T-helper 1 cell treated with Interleukin-12 subunit alpha and Interleukin-12 subunit beta and Interleukin-4 antibody, amounts not matched to agents 30 μg/mL and 1 μg/mL, for 36 hours (primary cell): ENCODE data around the gene TPCN2.

Experiments
- H3K27ac Mint-ChIP-seq: one replicate; pipeline ENCODE4 v1.8.0; 2021; ENCODE audit warnings: mild to moderate bottlenecking, mixed read lengths
- H3K27me3 Mint-ChIP-seq: one replicate; pipeline ENCODE4 v1.8.0; 2021; ENCODE audit warnings: low read depth, mixed read lengths
- H3K36me3 Mint-ChIP-seq: one replicate; pipeline ENCODE4 v1.8.0; 2021; ENCODE audit warnings: low read depth, mixed read lengths
- H3K4me1 Mint-ChIP-seq: one replicate; pipeline ENCODE4 v1.8.0; 2021; ENCODE audit warnings: low read depth, mixed read lengths
- H3K4me3 Mint-ChIP-seq: one replicate; pipeline ENCODE4 v1.8.0; 2021; ENCODE audit warnings: mild to moderate bottlenecking, moderate library complexity, mixed read lengths
- H3K9me3 Mint-ChIP-seq: one replicate; pipeline ENCODE4 v1.8.0; 2021; ENCODE audit warnings: mixed read lengths

Gene TPCN2

DNA sequence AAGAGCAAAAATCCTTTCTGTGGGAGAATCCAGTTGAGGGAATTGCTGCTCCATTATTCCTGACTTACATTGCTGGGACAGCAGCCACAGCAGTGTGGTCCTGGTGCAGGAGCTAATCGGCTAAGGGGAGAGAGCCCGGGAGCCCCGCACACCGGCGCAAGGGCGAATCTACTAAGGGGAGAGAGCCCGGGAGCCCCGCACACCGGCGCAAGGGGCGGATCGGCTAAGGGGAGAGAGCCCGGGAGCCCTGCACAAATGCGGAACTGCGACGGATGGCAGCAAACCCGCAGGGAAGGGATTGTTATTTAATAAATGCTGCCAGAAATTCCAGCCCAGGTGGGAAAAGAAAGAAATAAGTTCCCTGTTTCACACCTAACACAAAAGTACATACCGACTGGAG is 43.5 kb downstream of the TPCN2 start:
- Mint-ChIP-seq H3K4me3 (no peak overlapping the region), H3K4me1 (no peaks in the 10 kb centered on the region), H3K36me3 (peaks cover 12% of the 10 kb centered on the region), H3K27ac (no peak overlapping the region), H3K9me3 (no peaks in the 10 kb centered on the region), H3K27me3 (no peaks in the 10 kb centered on the region)

DNA sequence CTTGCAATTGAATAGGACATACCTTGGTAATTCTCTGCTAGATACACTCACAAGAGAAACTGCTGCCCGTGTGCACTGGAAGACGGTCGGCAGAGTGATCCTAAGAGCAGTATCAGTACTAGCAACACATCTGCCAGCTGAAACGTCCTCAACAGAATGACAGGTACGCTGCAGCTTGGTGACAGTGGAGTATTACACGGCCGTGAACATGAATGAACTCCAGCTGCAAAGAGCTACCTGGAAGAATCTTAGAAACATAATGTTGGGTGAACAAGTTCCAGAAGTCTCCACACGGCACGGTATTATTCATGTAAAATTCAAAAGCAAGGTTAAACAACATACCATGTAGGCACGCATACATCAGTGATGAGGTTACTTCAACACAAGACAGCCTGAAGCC is 44.4 kb downstream of the TPCN2 start:
- H3K9me3 Mint-ChIP-seq = no peaks in the 10 kb centered on the region
- no peaks in the 10 kb centered on the region for H3K4me1 Mint-ChIP-seq
- no peaks in the 10 kb centered on the region for H3K27me3 Mint-ChIP-seq
- H3K27ac Mint-ChIP-seq = no peak overlapping the region
- H3K36me3 Mint-ChIP-seq = peaks cover 12% of the 10 kb centered on the region
- no peak overlapping the region for H3K4me3 Mint-ChIP-seq

DNA sequence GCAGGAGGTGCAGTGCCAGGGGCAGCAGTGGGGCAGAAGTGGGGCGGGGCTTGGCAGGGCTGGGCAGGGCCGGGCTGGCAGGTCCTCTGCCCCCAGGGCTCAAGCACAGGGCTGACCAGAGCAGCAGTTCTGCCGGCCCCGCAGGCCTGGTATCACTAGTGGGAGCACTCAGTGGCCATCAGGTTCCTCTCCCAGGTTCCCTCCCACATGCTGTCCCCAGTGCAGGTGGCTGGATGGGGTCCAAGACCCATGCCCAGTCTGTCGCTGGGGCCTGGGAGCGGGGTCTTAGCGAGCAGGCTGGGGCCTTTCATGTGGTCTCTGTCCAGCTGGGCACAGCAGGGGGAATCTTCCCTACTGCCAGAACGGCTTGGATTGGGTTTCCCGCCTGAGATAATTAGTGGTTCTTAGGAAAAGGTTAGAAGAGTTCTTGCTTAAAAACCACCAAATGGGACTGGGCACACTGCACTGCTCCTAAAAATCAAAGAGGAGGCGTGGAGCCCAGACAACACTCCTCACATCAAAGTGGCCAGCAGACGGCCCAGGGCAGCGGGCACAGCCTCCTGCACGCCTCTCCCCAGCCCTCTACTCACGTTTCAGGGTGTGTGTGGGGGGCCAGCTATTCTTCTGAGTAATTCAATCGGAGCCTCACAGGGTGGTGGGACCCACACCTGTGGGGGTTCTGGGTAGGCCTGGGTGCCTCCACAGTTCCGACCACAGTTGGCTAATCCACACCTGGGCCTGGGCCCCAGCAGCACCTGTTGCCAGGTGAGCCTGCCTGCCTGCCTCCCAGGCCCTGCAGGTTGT is 45.6 kb downstream of the TPCN2 start:
- Mint-ChIP-seq H3K4me3 (no peak overlapping the region), H3K27ac (no peak overlapping the region), H3K36me3 (peaks cover 12% of the 10 kb centered on the region), H3K27me3 (no peaks in the 10 kb centered on the region), H3K9me3 (no peaks in the 10 kb centered on the region), H3K4me1 (no peaks in the 10 kb centered on the region)

DNA sequence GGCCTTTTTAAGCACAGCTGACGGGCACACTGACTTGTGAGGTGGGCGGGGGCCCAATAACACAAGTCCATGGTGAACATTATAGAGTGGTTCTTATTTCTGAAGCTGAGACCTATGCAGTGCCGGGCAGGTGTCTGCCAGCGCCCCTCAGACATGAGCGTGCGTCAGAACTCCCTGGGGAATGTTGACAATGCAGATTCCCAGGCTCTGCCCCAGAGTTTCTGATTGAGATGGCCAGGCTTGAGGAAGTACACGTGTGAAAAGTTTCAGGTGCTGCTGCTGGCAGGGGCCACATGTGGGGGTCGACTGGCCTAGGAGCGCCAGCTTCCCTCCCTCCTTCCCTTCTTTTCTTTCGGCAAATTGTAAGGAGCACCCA is 46.2 kb downstream of the TPCN2 start:
- Mint-ChIP-seq H3K4me3 (no peak overlapping the region), H3K27ac (no peak overlapping the region), H3K27me3 (no peaks in the 10 kb centered on the region), H3K4me1 (peaks cover 3% of the 10 kb centered on the region), H3K36me3 (peaks cover 11% of the 10 kb centered on the region), H3K9me3 (no peaks in the 10 kb centered on the region)

DNA sequence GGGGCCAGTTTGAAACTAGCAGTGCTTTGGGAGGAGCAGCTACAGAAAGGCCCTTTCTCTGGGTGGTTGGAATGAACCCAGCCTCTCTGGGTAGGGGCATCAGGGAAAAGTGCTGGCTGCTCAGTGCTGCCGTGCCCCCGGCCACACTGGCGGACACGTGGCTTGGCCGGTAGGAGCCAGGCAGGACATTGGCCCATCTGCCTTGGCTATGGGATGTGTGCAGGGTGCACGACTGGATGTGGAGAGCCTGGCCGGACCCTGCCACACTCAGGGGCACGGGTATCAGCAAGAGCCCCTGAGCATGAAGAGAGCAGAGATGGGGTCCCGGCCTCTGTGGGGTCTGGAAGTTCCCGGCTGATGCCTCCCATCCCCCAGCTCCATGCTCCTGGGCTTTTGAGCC is 46.6 kb downstream of the TPCN2 start:
- H3K27ac Mint-ChIP-seq = no peak overlapping the region

DNA sequence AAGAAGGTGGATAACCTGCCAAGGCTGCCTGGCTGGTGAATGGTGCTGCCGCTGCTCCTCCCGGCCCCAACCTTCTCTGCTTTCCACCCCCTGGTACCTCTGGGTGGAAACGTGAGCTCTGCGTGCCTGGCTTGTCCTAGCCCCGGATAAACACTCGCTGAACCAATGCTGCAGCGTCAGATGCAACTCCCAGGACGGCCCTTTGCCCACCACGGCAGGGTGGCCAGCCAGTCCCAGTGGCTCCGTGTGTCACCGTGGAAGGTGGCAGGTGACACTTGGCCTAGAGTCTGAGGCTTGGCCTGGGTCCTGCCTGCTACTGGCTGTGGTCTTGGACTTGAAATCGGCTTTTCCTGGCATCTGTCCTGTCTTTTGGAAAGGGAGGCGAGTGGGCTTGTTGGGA is 47.7 kb downstream of the TPCN2 start:
- Mint-ChIP-seq H3K9me3 (no peaks in the 10 kb centered on the region), H3K27ac (no peak overlapping the region), H3K36me3 (peaks cover 6% of the 10 kb centered on the region), H3K4me3 (no peak overlapping the region), H3K4me1 (peaks cover 3% of the 10 kb centered on the region), H3K27me3 (no peaks in the 10 kb centered on the region)

More for the DNA sequence above, 46.6 kb downstream of the TPCN2 start:
- H3K4me1 Mint-ChIP-seq = peaks cover 3% of the 10 kb centered on the region
- no peaks in the 10 kb centered on the region for H3K9me3 Mint-ChIP-seq
- no peaks in the 10 kb centered on the region for H3K27me3 Mint-ChIP-seq
- no peak overlapping the region for H3K4me3 Mint-ChIP-seq
- H3K36me3 Mint-ChIP-seq = peaks cover 8% of the 10 kb centered on the region

DNA sequence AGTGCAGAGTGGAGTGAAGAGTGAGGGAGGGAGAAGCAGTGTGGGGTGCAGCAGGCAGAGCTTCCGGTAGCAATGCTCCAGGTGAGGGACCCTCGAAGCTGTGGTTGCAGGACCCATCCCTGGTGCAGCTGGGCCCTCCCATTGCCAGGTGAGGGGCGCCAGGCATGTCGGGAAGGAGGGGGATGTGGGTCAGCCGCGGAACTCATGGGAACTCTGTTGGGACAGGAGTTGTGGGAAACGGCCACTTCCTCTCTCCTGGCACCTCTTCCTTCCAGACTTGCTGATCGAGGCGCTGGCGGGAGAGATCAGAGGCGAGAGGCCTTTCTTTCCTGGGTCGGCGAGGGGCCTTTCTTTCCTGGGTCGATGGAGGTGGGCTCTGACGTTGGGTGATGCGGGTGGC is 48.5 kb downstream of the TPCN2 start:
- no peak overlapping the region for H3K27ac Mint-ChIP-seq
- peaks cover 3% of the 10 kb centered on the region for H3K4me1 Mint-ChIP-seq
- peaks cover 2% of the 10 kb centered on the region for H3K36me3 Mint-ChIP-seq
- H3K9me3 Mint-ChIP-seq = no peaks in the 10 kb centered on the region
- H3K27me3 Mint-ChIP-seq = no peaks in the 10 kb centered on the region
- H3K4me3 Mint-ChIP-seq = no peak overlapping the region

DNA sequence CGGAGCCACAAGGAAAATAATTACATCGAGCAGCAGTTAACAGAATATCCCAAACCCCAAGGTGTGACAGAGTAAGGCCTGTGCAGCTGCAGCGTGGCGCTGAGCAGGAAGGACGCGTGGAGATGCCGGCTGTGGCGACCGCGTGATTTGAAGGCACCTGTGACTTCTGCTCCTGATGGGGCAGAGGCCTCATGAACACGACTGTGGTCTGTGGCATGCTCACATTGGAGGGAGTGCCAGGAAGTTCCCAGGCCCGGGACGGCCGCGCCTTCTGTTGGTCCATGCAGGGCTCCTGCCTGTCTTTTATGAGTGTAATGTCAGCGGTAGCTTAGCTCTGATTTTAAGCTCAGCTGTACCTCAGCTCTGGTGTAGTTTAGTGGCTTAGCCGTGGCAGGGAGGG is 50.4 kb downstream of the TPCN2 start:
- no peak overlapping the region for H3K27ac Mint-ChIP-seq
- no peak overlapping the region for H3K4me3 Mint-ChIP-seq
- H3K27me3 Mint-ChIP-seq = no peaks in the 10 kb centered on the region
- H3K4me1 Mint-ChIP-seq = peaks cover 3% of the 10 kb centered on the region
- H3K36me3 Mint-ChIP-seq = no peaks in the 10 kb centered on the region
- no peaks in the 10 kb centered on the region for H3K9me3 Mint-ChIP-seq

DNA sequence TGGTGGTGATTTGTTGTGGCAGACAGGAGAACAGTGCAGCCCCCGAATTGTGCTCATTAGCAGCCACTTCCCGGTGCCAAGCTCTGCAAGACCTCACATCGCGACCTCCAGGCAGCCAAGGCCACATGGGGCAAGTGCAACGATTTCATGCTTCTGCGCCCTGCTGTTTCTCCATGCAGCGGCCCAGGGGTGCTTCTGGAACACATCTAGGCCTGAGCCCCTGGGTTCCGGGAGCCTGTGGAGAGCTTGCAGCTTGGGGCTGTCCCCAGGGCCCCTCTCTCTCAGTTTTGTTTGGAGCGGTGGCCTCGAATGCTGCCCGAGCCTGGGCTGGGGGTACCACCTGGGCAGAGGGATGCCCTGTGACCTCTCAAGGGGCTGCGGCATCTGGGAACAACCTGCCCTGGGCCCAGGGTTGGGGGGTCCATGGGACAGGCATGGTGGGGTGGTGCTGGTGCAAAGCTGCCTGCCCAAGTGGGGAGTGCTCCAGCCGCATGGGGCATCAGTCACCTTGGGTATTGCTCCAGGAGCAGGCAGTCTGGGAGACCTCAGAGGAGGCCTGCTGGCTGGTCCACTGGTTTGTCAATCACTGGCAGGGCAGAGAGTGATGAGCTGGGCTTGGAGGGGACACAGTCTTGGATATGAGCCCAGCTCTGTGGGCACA is 51.9 kb downstream of the TPCN2 start:
- Mint-ChIP-seq H3K4me1 (peaks cover 3% of the 10 kb centered on the region), H3K27me3 (no peaks in the 10 kb centered on the region), H3K9me3 (no peaks in the 10 kb centered on the region), H3K36me3 (no peaks in the 10 kb centered on the region), H3K27ac (no peak overlapping the region), H3K4me3 (no peak overlapping the region)

DNA sequence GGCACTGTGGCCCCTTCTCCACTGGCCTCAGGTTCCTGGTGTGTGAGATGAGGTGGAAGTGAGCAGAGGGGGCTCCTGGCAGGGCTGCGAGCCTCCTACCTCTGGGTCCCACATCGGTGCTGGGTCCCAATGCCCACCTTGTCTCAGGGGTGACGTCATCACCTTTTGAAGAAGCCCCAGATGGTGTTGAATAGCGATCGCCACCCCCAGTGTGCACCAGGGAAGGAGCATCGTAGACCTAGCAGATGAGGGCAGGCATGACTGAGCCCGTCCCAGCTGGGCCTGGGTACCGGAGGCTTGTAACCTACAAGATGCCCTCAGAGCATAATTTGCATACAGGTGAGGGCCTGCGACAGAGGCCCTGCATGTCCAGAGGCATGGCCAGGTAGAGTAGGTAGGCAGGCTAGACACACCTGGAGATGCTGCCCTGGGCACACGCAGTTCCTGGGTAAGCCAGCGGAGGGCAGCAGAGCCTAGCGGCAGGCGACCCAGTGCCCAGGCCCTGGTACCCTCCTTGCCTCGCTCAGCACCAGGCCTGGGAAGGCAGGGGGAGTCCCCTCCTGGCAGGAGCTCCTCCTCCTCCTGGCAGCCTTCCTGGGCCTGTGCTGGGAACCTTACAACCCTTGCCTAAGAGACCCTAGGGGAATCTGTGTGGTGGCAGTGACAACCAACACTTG is 52.5 kb downstream of the TPCN2 start:
- H3K36me3 Mint-ChIP-seq = no peaks in the 10 kb centered on the region
- no peaks in the 10 kb centered on the region for H3K9me3 Mint-ChIP-seq
- peaks cover 3% of the 10 kb centered on the region for H3K4me1 Mint-ChIP-seq
- H3K27me3 Mint-ChIP-seq = no peaks in the 10 kb centered on the region
- H3K4me3 Mint-ChIP-seq = no peak overlapping the region
- no peak overlapping the region for H3K27ac Mint-ChIP-seq

DNA sequence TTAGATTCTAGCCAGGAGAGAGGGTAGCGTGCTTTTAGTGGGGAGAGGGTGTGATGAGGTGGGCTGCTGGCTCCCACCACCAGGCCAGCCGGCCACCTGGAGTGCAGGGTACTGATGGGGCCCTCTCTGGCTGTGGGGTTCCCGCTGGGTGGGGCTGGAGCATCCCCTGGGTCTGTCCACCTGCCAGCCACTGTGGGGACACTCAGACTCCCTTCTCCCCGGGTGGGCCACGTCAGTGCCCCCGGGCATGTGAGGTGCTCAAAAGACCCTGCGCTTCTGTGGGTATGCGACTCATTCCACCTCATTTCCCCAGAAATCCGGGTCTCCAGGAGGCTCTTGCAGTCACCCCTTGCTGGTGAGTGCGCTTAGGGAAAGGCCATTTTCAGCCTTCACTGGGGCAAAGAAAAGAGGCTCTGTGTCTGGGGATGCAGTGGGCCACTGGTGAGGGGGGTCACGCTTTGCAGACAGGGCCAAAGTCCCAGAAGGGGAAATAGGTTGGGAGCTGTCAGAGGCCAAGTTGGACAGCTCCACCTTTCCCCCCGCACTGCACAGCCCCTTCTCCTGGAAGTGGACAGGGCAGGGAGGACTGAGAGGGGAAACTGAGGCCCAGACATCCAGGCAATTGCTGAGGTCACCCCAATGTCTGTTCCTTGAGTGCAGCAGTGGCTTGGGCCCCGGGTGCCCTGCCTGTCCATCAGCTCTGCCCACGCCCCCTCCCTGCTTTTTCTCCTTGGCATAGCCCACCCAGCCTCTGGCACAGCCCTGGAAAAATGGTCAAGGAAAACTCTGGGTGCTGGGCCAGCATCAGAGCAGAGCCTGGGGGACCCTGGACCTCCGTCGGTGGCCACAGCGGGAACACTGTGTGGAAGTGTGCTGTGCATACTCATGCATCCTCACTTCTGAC is 53.3 kb downstream of the TPCN2 start:
- H3K27me3 Mint-ChIP-seq = no peaks in the 10 kb centered on the region
- H3K9me3 Mint-ChIP-seq = peaks cover 4% of the 10 kb centered on the region
- H3K36me3 Mint-ChIP-seq = no peaks in the 10 kb centered on the region
- no peak overlapping the region for H3K4me3 Mint-ChIP-seq
- H3K4me1 Mint-ChIP-seq = peaks cover 6% of the 10 kb centered on the region
- H3K27ac Mint-ChIP-seq = no peak overlapping the region

DNA sequence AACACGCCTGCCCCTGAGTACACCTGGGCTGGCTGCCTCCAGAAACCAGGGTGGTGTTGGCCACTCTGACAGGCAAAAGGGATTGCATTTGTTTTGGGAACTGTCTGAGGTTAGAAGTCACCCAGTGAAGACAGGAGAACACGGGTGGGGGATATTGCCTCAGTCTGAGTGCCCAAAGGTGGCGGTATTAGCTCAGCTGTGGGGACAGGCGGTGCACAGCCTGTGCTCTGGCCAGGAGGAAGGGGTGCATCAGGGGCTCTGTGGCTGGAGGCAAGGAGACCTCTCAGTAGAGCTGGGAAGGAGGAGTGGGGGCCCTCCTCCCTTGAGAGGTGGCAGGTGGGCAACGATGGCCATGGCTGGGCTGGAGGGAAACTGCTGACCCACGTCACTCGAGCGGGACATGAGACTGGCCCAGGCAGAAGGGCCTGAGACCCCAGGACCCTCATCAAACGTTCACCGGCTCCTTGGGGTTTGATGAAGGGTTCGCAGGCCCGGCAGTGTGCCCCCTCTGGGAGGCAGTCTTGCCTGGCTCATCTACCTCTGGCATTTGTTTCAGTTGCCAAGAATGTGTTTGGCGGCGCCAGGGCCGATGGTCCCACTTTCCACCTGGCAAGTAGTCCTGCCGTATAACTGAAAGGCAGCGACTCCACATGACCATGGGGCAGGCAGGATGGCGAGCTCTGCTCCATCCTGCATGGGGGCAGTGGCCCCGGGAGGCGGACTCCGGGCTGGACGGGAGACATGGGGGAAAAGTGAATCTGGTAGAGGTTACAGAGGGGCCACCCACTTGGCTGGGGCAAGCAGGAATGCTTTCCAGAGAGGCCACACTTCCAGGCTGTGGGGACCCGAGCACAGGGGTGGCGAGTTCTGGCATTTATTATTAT is 54.2 kb downstream of the TPCN2 start:
- Mint-ChIP-seq H3K36me3 (no peaks in the 10 kb centered on the region), H3K27ac (no peak overlapping the region), H3K4me3 (no peak overlapping the region), H3K9me3 (peaks cover 4% of the 10 kb centered on the region), H3K4me1 (peaks cover 6% of the 10 kb centered on the region), H3K27me3 (no peaks in the 10 kb centered on the region)

DNA sequence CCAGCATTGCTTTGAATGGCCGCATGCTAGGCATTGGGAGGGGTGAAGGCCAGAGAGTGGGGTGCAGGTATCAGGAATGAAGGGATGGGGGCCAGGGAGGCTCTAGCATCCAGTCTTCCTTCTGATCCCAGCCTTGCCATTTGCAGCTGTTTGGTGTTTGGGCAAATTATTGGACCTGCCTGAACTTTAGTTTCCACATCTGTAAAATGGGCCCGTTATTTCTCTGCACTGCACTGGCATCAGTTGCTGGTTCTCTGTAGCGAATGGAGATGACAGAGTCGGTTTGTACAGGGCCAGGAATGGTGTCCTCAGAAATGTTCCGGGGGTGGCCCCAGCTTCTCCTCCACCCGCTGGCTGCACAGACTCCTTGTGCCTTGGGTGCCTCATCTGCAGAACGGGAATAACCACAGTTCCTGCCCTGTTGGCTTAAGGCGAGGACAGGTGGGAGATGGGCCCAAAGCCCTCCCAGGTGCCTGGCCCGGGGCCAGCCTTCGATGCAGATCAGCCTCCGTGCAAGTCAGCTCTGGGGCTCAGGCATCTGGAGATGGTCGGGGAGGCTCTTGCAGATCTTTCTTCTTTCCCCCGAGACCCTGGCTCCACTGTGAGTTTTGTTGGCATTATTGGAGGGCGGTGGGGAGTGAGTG is 55.6 kb downstream of the TPCN2 start:
- H3K27ac Mint-ChIP-seq = no peak overlapping the region
- H3K4me3 Mint-ChIP-seq = no peak overlapping the region
- H3K27me3 Mint-ChIP-seq = no peaks in the 10 kb centered on the region
- H3K36me3 Mint-ChIP-seq = no peaks in the 10 kb centered on the region
- H3K9me3 Mint-ChIP-seq = peaks cover 4% of the 10 kb centered on the region
- H3K4me1 Mint-ChIP-seq = peaks cover 6% of the 10 kb centered on the region
